Measurements from ENCODE around the gene GTPBP2. TPM values are rescaled to one million over a fixed set of nuclear protein-coding genes. Genes with fewer than 3 reads are reported as not detected.

GTPBP2 gene
- polyA plus RNA-seq, 3 donors: 3.6 to 120 (median 4.9) TPM

DNA sequence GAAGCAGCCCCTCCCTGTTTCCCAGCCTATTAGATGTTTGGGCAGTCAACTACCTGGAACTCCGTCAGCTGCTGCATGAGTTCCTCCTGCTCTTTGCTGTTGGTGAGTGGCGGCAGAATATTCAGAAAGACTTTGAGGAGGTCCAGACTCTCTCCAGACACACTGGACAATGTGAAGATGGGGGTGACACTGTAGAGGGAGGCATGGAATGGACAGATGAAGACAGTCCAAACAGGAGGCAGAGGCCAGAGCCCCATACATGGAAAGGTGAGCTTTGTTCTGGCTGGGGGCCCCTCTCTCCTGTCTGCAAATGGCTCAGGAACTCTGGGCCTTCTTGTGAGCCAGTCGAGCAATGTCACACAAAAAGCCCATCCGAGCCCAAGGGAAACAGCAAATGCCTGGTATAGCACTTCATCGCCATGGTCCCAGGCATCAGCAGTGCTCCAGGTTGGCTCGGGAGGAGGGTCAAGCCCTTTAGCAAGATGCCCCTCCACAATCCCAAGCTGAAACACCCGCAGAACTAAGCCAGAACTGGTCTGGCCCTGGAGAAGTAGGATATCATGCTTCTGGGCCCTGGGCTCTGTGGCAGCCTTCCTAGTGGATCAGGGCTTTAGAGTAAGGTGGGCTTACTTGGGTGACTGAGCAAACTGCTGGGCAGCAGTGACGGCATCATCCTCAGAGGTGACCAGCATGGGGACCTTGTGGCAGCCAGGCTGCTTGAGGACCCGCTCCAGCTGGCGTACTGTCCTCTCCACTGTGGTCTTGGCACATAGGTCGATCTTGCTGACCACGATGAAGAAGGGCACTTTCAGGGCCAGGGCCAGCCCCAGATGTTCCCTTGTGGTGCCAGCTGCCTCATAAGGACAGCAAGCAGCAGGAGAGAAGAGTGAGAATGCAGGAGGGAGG lies 4.9 kb downstream of the GTPBP2 start:
- H3K27me3 ChIP-seq (ENCODE audit: control insufficient read depth in 2 of 2, insufficient read depth in 2 of 2, low read length in 2 of 2): no peaks in the 10 kb centered on the region
- over 99% methylated on average over 7 of the region's 12 CpGs for WGBS (ENCODE audit: insufficient coverage)
- H3K27me3 Mint-ChIP-seq (ENCODE audit: low read depth in 3 of 3): peaks cover 0 to 1% (median 0%) of the 10 kb centered on the region in 3 donors
- H3K4me2 ChIP-seq (replicated peaks; ENCODE audit: extremely low read depth, low read length, poor library complexity, severe bottlenecking): no peak overlapping the region
- H2AFZ ChIP-seq (ENCODE audit: insufficient read depth, low read depth, low read length, poor library complexity, severe bottlenecking): no peak overlapping the region
- no peak overlapping the region for H3K9ac ChIP-seq (ENCODE audit: insufficient read depth, low read length, poor library complexity, severe bottlenecking)
- intact Hi-C loops (cut with micrococcal nuclease): no loop called here
- H3K9me3 ChIP-seq (replicated peaks in 1 of 2; ENCODE audit: control insufficient read depth in 1 of 2, insufficient read depth in 1 of 2, low read length in 2 of 2): no peaks in the 10 kb centered on the region
- peaks cover 39% of the 10 kb centered on the region for H3K79me2 ChIP-seq (ENCODE audit: insufficient read depth, low read length)
- H3K9me3 Mint-ChIP-seq: no peaks in the 10 kb centered on the region
- peaks cover 24% of the 10 kb centered on the region for H3K4me1 Mint-ChIP-seq
- H3K27ac Mint-ChIP-seq: peak overlapping the region in 3 of 7 donors; percentile 19 to 63 (median 48)
- TF ChIP-seq, protein P1, sequence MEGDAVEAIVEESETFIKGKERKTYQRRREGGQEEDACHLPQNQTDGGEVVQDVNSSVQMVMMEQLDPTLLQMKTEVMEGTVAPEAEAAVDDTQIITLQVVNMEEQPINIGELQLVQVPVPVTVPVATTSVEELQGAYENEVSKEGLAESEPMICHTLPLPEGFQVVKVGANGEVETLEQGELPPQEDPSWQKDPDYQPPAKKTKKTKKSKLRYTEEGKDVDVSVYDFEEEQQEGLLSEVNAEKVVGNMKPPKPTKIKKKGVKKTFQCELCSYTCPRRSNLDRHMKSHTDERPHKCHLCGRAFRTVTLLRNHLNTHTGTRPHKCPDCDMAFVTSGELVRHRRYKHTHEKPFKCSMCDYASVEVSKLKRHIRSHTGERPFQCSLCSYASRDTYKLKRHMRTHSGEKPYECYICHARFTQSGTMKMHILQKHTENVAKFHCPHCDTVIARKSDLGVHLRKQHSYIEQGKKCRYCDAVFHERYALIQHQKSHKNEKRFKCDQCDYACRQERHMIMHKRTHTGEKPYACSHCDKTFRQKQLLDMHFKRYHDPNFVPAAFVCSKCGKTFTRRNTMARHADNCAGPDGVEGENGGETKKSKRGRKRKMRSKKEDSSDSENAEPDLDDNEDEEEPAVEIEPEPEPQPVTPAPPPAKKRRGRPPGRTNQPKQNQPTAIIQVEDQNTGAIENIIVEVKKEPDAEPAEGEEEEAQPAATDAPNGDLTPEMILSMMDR (IDR thresholded peaks at IDR 0.05): no peak
- H4K20me1 ChIP-seq (ENCODE audit: insufficient read depth, low read length): peaks cover 46% of the 10 kb centered on the region
- no peak overlapping the region for H3K4me3 Mint-ChIP-seq
- peaks cover 55 to 68% of the 10 kb centered on the region in 2 donors for H3K36me3 Mint-ChIP-seq
- H3K36me3 ChIP-seq (replicated peaks in 1 of 2; ENCODE audit: control insufficient read depth in 1 of 2, insufficient read depth in 2 of 2, low read length in 2 of 2): peaks cover 68 to 70% of the 10 kb centered on the region in 2 donors
- peaks cover 25 to 28% of the 10 kb centered on the region in 2 donors for H3K4me1 ChIP-seq (ENCODE audit: control insufficient read depth in 1 of 2, insufficient read depth in 2 of 2, low read length in 2 of 2)
- no peak for DNase-seq
- H3K27ac ChIP-seq (ENCODE audit: low read depth in 1 of 2, low read length in 2 of 2): peak overlapping the region in 1 of 2 donors; percentile 85
- no peak overlapping the region for H3K4me3 ChIP-seq (replicated peaks in 1 of 3; ENCODE audit: low read depth in 2 of 3, low read length in 3 of 3)

- H3K4me1 ChIP-seq (ENCODE audit: control insufficient read depth in 1 of 2, insufficient read depth in 2 of 2, low read length in 2 of 2): peaks cover 16 to 17% of the 10 kb centered on the region in 2 donors
- TF ChIP-seq, protein P1 (IDR thresholded peaks at IDR 0.05): no peak
- intact Hi-C loops (cut with micrococcal nuclease): no loop called here
- no peak overlapping the region for H3K9ac ChIP-seq (ENCODE audit: insufficient read depth, low read length, poor library complexity, severe bottlenecking)
- no peak overlapping the region for H3K4me3 ChIP-seq (replicated peaks in 1 of 3; ENCODE audit: low read depth in 2 of 3, low read length in 3 of 3)
- Mint-ChIP-seq H3K9me3 (no peaks in the 10 kb centered on the region), H3K27me3 (ENCODE audit: low read depth in 3 of 3) (peaks cover 0 to 1% (median 0%) of the 10 kb centered on the region in 3 donors), H3K27ac (peak overlapping the region in 2 of 7 donors; percentile 11 to 54), H3K4me3 (no peak overlapping the region), H3K4me1 (peaks cover 15% of the 10 kb centered on the region), H3K36me3 (peaks cover 55 to 74% of the 10 kb centered on the region in 2 donors)
- no peak overlapping the region for H3K4me2 ChIP-seq (replicated peaks; ENCODE audit: extremely low read depth, low read length, poor library complexity, severe bottlenecking)
- 97% methylated on average over 10 of the region's 10 CpGs for WGBS (ENCODE audit: insufficient coverage)
- H4K20me1 ChIP-seq (ENCODE audit: insufficient read depth, low read length): peaks cover 46% of the 10 kb centered on the region
- H2AFZ ChIP-seq (ENCODE audit: insufficient read depth, low read depth, low read length, poor library complexity, severe bottlenecking): no peak overlapping the region
- no peaks in the 10 kb centered on the region for H3K27me3 ChIP-seq (ENCODE audit: control insufficient read depth in 2 of 2, insufficient read depth in 2 of 2, low read length in 2 of 2)
- H3K36me3 ChIP-seq (replicated peaks in 1 of 2; ENCODE audit: control insufficient read depth in 1 of 2, insufficient read depth in 2 of 2, low read length in 2 of 2): peaks cover 68 to 74% of the 10 kb centered on the region in 2 donors
- H3K9me3 ChIP-seq (replicated peaks in 1 of 2; ENCODE audit: control insufficient read depth in 1 of 2, insufficient read depth in 1 of 2, low read length in 2 of 2): no peaks in the 10 kb centered on the region
- peak overlapping the region in 1 of 2 donors; percentile 43 for H3K27ac ChIP-seq (ENCODE audit: low read depth in 1 of 2, low read length in 2 of 2)
- no peak for DNase-seq
- H3K79me2 ChIP-seq (ENCODE audit: insufficient read depth, low read length): peaks cover 25% of the 10 kb centered on the region
Observed at GRCh38 chr6:43622541-43622940, 6.5 kb downstream of the GTPBP2 start.
